Measurements from ENCODE around the gene MGAT3. TPM values are rescaled to one million over a fixed set of nuclear protein-coding genes. Genes with fewer than 3 reads are reported as not detected.

Gene MGAT3
- polyA plus RNA-seq, 1 of the 3 experiments (the other 2 are of a cell fraction), result 0.16 TPM

GRCh38 chr22:39481595-39481994, 24.8 kb downstream of the MGAT3 start:
- no peak for DNase-seq
- POLR2A ChIA-PET, result no interaction called here
- no peak overlapping the region for H3K9ac ChIP-seq
- no peaks in the 10 kb centered on the region for H3K79me2 ChIP-seq (ENCODE audit: insufficient read depth)
- H3K4me1 ChIP-seq (ENCODE audit: control insufficient read depth in 1 of 2, insufficient read depth in 2 of 2, low read depth in 1 of 2, low read length in 1 of 2), result peaks cover 0 to 5% of the 10 kb centered on the region in 2 experiments; a peak in 1 of 4 replicates
- CTCF ChIA-PET, result interaction anchor here (0.7 to 2.2 kb wide), 3 partner anchors 13 to 19 kb away, joined by 3 to 6 read pairs (median 4); no protein-coding TSS in a partner anchor
- 38% methylated on average over 1 of the region's 5 CpGs for WGBS (ENCODE audit: low lambda C conversion rate)
- H3F3A ChIP-seq (replicated peaks; ENCODE audit: insufficient read depth), result no peaks in the 10 kb centered on the region
- no peak overlapping the region for H3K27ac ChIP-seq (ENCODE audit: low read depth in 2 of 2, low read length in 1 of 2)
- H4K20me1 ChIP-seq (ENCODE audit: insufficient read depth), result no peaks in the 10 kb centered on the region
- no peak for TF ChIP-seq CTCF (IDR thresholded peaks at IDR 0.05)
- no peaks in the 10 kb centered on the region for H3K36me3 ChIP-seq (replicated peaks in 1 of 2; ENCODE audit: control insufficient read depth in 1 of 2, insufficient read depth in 2 of 2, low read length in 1 of 2)
- H3K27me3 ChIP-seq (ENCODE audit: insufficient read depth), result no peaks in the 10 kb centered on the region
- no peaks in the 10 kb centered on the region for H3K9me2 ChIP-seq
- no peak overlapping the region for H3K4me3 ChIP-seq (ENCODE audit: low read depth in 2 of 2, low read length in 1 of 2)
- H3K4me2 ChIP-seq, result no peak overlapping the region
- no peaks in the 10 kb centered on the region for H3K9me3 ChIP-seq
- no peak overlapping the region for H2AFZ ChIP-seq (ENCODE audit: low read depth)

- H3K4me2 ChIP-seq, result no peak overlapping the region
- no peaks in the 10 kb centered on the region for H3K9me2 ChIP-seq
- DNase-seq, result no peak
- H3K4me3 ChIP-seq (ENCODE audit: low read depth in 2 of 2, low read length in 1 of 2), result no peak overlapping the region
- no peaks in the 10 kb centered on the region for H3K36me3 ChIP-seq (replicated peaks in 1 of 2; ENCODE audit: control insufficient read depth in 1 of 2, insufficient read depth in 2 of 2, low read length in 1 of 2)
- no peak overlapping the region for H3K9ac ChIP-seq
- CTCF ChIA-PET, result interaction anchor here (0.6 to 2.2 kb wide), 4 partner anchors 11 to 555 kb away, joined by 3 to 6 read pairs (median 4); no protein-coding TSS in a partner anchor
- H3K9me3 ChIP-seq, result no peaks in the 10 kb centered on the region
- H2AFZ ChIP-seq (ENCODE audit: low read depth), result no peak overlapping the region
- no peaks in the 10 kb centered on the region for H4K20me1 ChIP-seq (ENCODE audit: insufficient read depth)
- H3F3A ChIP-seq (replicated peaks; ENCODE audit: insufficient read depth), result no peaks in the 10 kb centered on the region
- peaks cover 0 to 4% of the 10 kb centered on the region in 2 experiments; a peak in 1 of 4 replicates for H3K4me1 ChIP-seq (ENCODE audit: control insufficient read depth in 1 of 2, insufficient read depth in 2 of 2, low read depth in 1 of 2, low read length in 1 of 2)
- H3K79me2 ChIP-seq (ENCODE audit: insufficient read depth), result no peaks in the 10 kb centered on the region
- H3K27me3 ChIP-seq (ENCODE audit: insufficient read depth), result no peaks in the 10 kb centered on the region
- H3K27ac ChIP-seq (ENCODE audit: low read depth in 2 of 2, low read length in 1 of 2), result no peak overlapping the region
- POLR2A ChIA-PET, result no interaction called here
- WGBS (ENCODE audit: low lambda C conversion rate), result no CpG with 5 or more reads among the region's 3 CpGs
- TF ChIP-seq EP300 (IDR thresholded peaks at IDR 0.05; ENCODE audit: borderline replicate concordance in 1 of 2, low read depth in 1 of 2, low read length in 1 of 2), result no peak
- TF ChIP-seq SMC3 (IDR thresholded peaks at IDR 0.05; ENCODE audit: low read depth, low read length), result no peak
- TF ChIP-seq RAD21 (IDR thresholded peaks at IDR 0.05; ENCODE audit: low read length), result no peak
- no peak for TF ChIP-seq TEAD4 (IDR thresholded peaks at IDR 0.05; ENCODE audit: borderline replicate concordance, insufficient read depth)
- TF ChIP-seq CHD2 (IDR thresholded peaks at IDR 0.05; ENCODE audit: low read length, partially characterized antibody), result no peak
- no peak for TF ChIP-seq RXRA (IDR thresholded peaks at IDR 0.05; ENCODE audit: borderline replicate concordance, low read depth)
- no peak for TF ChIP-seq MEF2A (IDR thresholded peaks at IDR 0.05; ENCODE audit: borderline replicate concordance, low read depth)
- TF ChIP-seq NRF1 (IDR thresholded peaks at IDR 0.05; ENCODE audit: low read depth, low read length), result no peak
- TF ChIP-seq TCF12 (IDR thresholded peaks at IDR 0.05), result no peak
- no peak for TF ChIP-seq USF2 (IDR thresholded peaks at IDR 0.05; ENCODE audit: borderline replicate concordance, low read depth, low read length)
- no peak for TF ChIP-seq PBX3 (IDR thresholded peaks at IDR 0.05)
- TF ChIP-seq EZH2phosphoT487 (IDR thresholded peaks at IDR 0.05; ENCODE audit: borderline replicate concordance, low read depth), result no peak
- TF ChIP-seq FOXM1 (IDR thresholded peaks at IDR 0.05; ENCODE audit: low read depth), result no peak
- TF ChIP-seq REST (IDR thresholded peaks at IDR 0.05; ENCODE audit: low read depth, low read length), result no peak
- no peak for TF ChIP-seq GABPA (IDR thresholded peaks at IDR 0.05; ENCODE audit: low read depth)
- no peak for TF ChIP-seq YY1 (IDR thresholded peaks at IDR 0.05; ENCODE audit: low read depth)
- TF ChIP-seq ZBTB33 (IDR thresholded peaks at IDR 0.05; ENCODE audit: borderline replicate concordance, low read depth), result no peak
- no peak for TF ChIP-seq JUND (IDR thresholded peaks at IDR 0.05)
- no peak for TF ChIP-seq RCOR1 (IDR thresholded peaks at IDR 0.05; ENCODE audit: low read length)
Observed at GRCh38 chr22:39482768-39483167, 26.0 kb downstream of the MGAT3 start.

Measured in SK-N-SH (cell line).